A549 (cell line): ENCODE data around the gene TMEM253. TPM values are rescaled to one million over a fixed set of nuclear protein-coding genes. Genes with fewer than 3 reads are reported as not detected.
A peak's percentile ranks its signal among the peaks of the same experiment; 100 is the strongest.

Source experiments
- ATAC-seq, 2 experiments: fragments of 200-7000 bp in 1 of 2; fragments of >200 bp in 1 of 2; cut with Nextera tagmentation in 1 of 2; cut with Tn5 transposase in 1 of 2; 3 replicates each; pipeline versions ENCODE4 v1.8.0 to v1.9.1; 2018 to 2020; ENCODE audit warnings: mild to moderate bottlenecking in 1 of 2, moderate library complexity in 1 of 2
- CTCF ChIA-PET: fragments of 300-600 bp; sonication (Branson Sonifier 250); formaldehyde crosslinking; extraction: SDS; loops from one replicate; lab custom pipeline; 2021; ENCODE audit warnings: antibody characterized with exemption, inconsistent platforms; lab: Yijun Ruan, JAX
- POLR2A ChIA-PET: fragments of 350-600 bp; formaldehyde crosslinking; extraction: SDS; loops from one replicate; lab custom pipeline; 2021; ENCODE audit warnings: antibody characterized with exemption, inconsistent platforms; lab: Yijun Ruan, JAX
- DNase-seq, 2 experiments: peaks; one replicate each; pipeline versions ENCODE4 v3.0.0 to v3.0.0-alpha.2; 2011 to 2016; ENCODE audit warnings: low read depth in 1 of 2, low spot score in 1 of 2
- FAIRE-seq: peaks from 2 replicates; lab custom pipeline; 2011; peaks lifted over from hg19 to GRCh38; lab: Jason Lieb, UNC
- H3K27ac ChIP-seq, 2 experiments: fragments of >200 bp; sonication (Bioruptor Twin); formaldehyde crosslinking; 3 replicates each; pipeline ENCODE4 v1.5.1; 2016 to 2017
- H3K4me1 ChIP-seq: fragments of >200 bp; sonication (Bioruptor Twin); formaldehyde crosslinking; 3 replicates; pipeline ENCODE4 v1.6.1; 2016
- H3K4me2 ChIP-seq: fragments of >200 bp; sonication (Bioruptor Twin); formaldehyde crosslinking; 3 replicates; pipeline ENCODE4 v1.6.1; 2016
- H3K4me3 ChIP-seq: fragments of >200 bp; sonication (Bioruptor Twin); formaldehyde crosslinking; 3 replicates; pipeline ENCODE4 v1.5.1; 2016
- H3K9me3 ChIP-seq: fragments of >200 bp; sonication (Bioruptor Twin); formaldehyde crosslinking; 3 replicates; pipeline ENCODE4 v1.6.1; 2016
- BHLHE40 ChIP-seq: IDR thresholded peaks from 2 replicates; pipeline ENCODE4 v1.6.1; 2012; ENCODE audit warnings: low read depth, low read length, inconsistent platforms
- EHMT2 ChIP-seq: fragments of 200-600 bp; sonication (generic); IDR thresholded peaks from 2 replicates; pipeline ENCODE4 v1.6.1; 2016; ENCODE audit warnings: antibody characterized with exemption, low read depth, mild to moderate bottlenecking, moderate library complexity
- FOSB ChIP-seq: fragments of 250-450 bp; sonication (Bioruptor Pico); IDR thresholded peaks from 2 replicates; pipeline ENCODE4 v1.5.0; 2020; ENCODE audit warnings: mild to moderate bottlenecking, moderate library complexity
- FOXS1 ChIP-seq: fragments of 250-450 bp; sonication (Bioruptor Pico); IDR thresholded peaks from 2 replicates; pipeline ENCODE4 v1.5.0; 2020; ENCODE audit warnings: mild to moderate bottlenecking, moderate library complexity
- HDAC2 ChIP-seq: fragments of 200-600 bp; sonication (generic); IDR thresholded peaks from 2 replicates; pipeline ENCODE4 v1.6.1; 2016
- HOXB5 ChIP-seq: fragments of 250-450 bp; sonication (Bioruptor Pico); IDR thresholded peaks from 2 replicates; pipeline ENCODE4 v1.5.0; 2020; ENCODE audit warnings: mild to moderate bottlenecking, moderate library complexity
- JUN ChIP-seq, 2 experiments: fragments of >200 bp; sonication (Bioruptor Twin); formaldehyde crosslinking; IDR thresholded peaks; 2 replicates in 1 of 2; 3 replicates in 1 of 2; pipeline ENCODE4 v1.6.1; 2016 to 2017
- MAX ChIP-seq: IDR thresholded peaks from 2 replicates; pipeline ENCODE4 v1.6.1; 2012
- NR3C1 ChIP-seq: fragments of >200 bp; sonication (Bioruptor Twin); formaldehyde crosslinking; IDR thresholded peaks from 3 replicates; pipeline ENCODE4 v1.6.1; 2017
- PHF8 ChIP-seq: fragments of 200-600 bp; sonication (generic); IDR thresholded peaks from 2 replicates; pipeline ENCODE4 v1.6.1; 2016; ENCODE audit warnings: low read depth, mild to moderate bottlenecking, antibody characterized with exemption, moderate library complexity, borderline replicate concordance
- RFX5 ChIP-seq: fragments of 450-650 bp; IDR thresholded peaks from 2 replicates; pipeline ENCODE4 v1.7.1; 2014; ENCODE audit warnings: antibody characterized with exemption, mild to moderate bottlenecking, moderate library complexity
- RNF2 ChIP-seq: fragments of 200-600 bp; sonication (generic); IDR thresholded peaks from 2 replicates; pipeline ENCODE4 v1.6.1; 2016; ENCODE audit warnings: low read depth, mild to moderate bottlenecking, antibody characterized with exemption, moderate library complexity, borderline replicate concordance
- WGBS: methylation state at CpG from one replicate; pipeline ENCODE4 v1.1.6; 2017; ENCODE audit errors: missing lambda C conversion rate; 5-methylcytosine and 5-hydroxymethylcytosine counted together
- polyA plus RNA-seq, 4 experiments: library from polyadenylated mRNA; depleted of rRNA in 3 of 4; stranded (reverse); fragments of >200 nt; fragmentation: RNase III in 1 of 4; extraction: RNeasy Plus Mini Kit Qiagen cat#74134 plus additional on column Dnase treatment in 1 of 4; gene quantifications; 2 replicates in 3 of 4; 3 replicates in 1 of 4; pipeline ENCODE4 v1.2.3, GENCODE V29; 2011 to 2017

Gene TMEM253
- polyA plus RNA-seq, 2 of the 4 experiments (the other 2 are of a cell fraction), result 0.54 to 0.81 TPM

GRCh38 chr14:21070083-21070609 is 30.7 kb upstream of the TMEM253 start, which contains the start of gene ARHGEF40:
Gene ARHGEF40, plus strand, starts transcription at chr14:21070304. Its CDS starts 93 bp downstream, at chr14:21070397.
- H3K27ac ChIP-seq, result peak within 1 kb of the TSS; percentile 83 to 95
- ChIA-PET POLR2A (interaction anchor here (0.9 to 2.2 kb wide), 7 partner anchors 17 to 99 kb away, joined by 3 to 10 read pairs (median 6); no protein-coding TSS in a partner anchor), CTCF (interaction anchor here (1.0 to 15.5 kb wide), 11 partner anchors 12 to 56 kb away, joined by 3 to 369 read pairs (median 8); partner anchors contain the start of genes TMEM253 and ZNF219)
- TF ChIP-seq RNF2 (no peak), MAX (0 out of 2 replicates have a peak, but pooled peaks have one; percentile 28), JUN (IDR thresholded peaks at IDR 0.05) (peak in 1 of 2 experiments; percentile 36; a peak in 1 of 5 replicates)
- H3K4me2 ChIP-seq, result peak within 1 kb of the TSS; percentile 99
- WGBS, result under 1% methylated on average over 12 of the region's 63 CpGs
- peaks cover 23% of the 10 kb centered on the region for H3K4me1 ChIP-seq
- H3K9me3 ChIP-seq, result no peaks in the 10 kb centered on the region
- peak within 1 kb of the TSS; percentile 79 for H3K4me3 ChIP-seq
- ATAC-seq (peak; percentile 53 to 57), DNase-seq (peak in 1 of 2 experiments; percentile 40), FAIRE-seq (no peak)

- peak overlapping the region; percentile 83 to 95 for H3K27ac ChIP-seq
- TF ChIP-seq NR3C1 (no peak), PHF8 (0 out of 2 replicates have a peak, but pooled peaks have one; percentile 16)
- DNase-seq (peak in 1 of 2 experiments; percentile 40), ATAC-seq (peak; percentile 41 to 60), FAIRE-seq (no peak)
- peak overlapping the region; percentile 79 for H3K4me3 ChIP-seq
- ChIA-PET CTCF (interaction anchor here (0.5 to 15.5 kb wide), 16 partner anchors 8 to 211 kb away, joined by 3 to 369 read pairs (median 6); partner anchors contain the start of genes TMEM253 and ZNF219), POLR2A (interaction anchor here (0.9 to 2.2 kb wide), 9 partner anchors 12 to 100 kb away, joined by 3 to 10 read pairs (median 6); no protein-coding TSS in a partner anchor)
- peak overlapping the region; percentile 99 for H3K4me2 ChIP-seq
- H3K9me3 ChIP-seq, result no peaks in the 10 kb centered on the region
- peaks cover 23% of the 10 kb centered on the region for H3K4me1 ChIP-seq
- WGBS, result 2% methylated on average over 18 of the region's 23 CpGs
Observed at GRCh38 chr14:21070610-21071224, 30.1 kb upstream of the TMEM253 start.

- CTCF ChIA-PET, result interaction anchor here (0.5 to 15.5 kb wide), 20 partner anchors 9 to 442 kb away, joined by 3 to 369 read pairs (median 4); partner anchors contain the start of genes RNASE8, TMEM253 and ZNF219
- peaks cover 23% of the 10 kb centered on the region for H3K4me1 ChIP-seq
- peak overlapping the region; percentile 79 for H3K4me3 ChIP-seq
Observed at GRCh38 chr14:21071225-21072030, 29.4 kb upstream of the TMEM253 start.

GRCh38 chr14:21072031-21072473 is 28.8 kb upstream of the TMEM253 start:
- no peak for ATAC-seq
- Histone ChIP-seq H3K9me3 (no peaks in the 10 kb centered on the region), H3K27ac (peak overlapping the region; percentile 83 to 95; a peak in 5 of 6 replicates), H3K4me2 (peak overlapping the region; percentile 99), H3K4me3 (peak overlapping the region; percentile 79; the same call in 2 of the 3 replicates), H3K4me1 (peaks cover 23% of the 10 kb centered on the region)
- DNase-seq, result peak in 1 of 2 experiments; percentile 32
- WGBS, result 67% methylated on average over 4 of the region's 4 CpGs
- FAIRE-seq, result no peak
- POLR2A ChIA-PET, result interaction anchor here (0.6 to 2.2 kb wide), 4 partner anchors 15 to 54 kb away, joined by 3 to 9 read pairs (median 4); no protein-coding TSS in a partner anchor
- CTCF ChIA-PET, result interaction anchor here (0.6 to 15.5 kb wide), 9 partner anchors 10 to 441 kb away, joined by 3 to 369 read pairs (median 10); partner anchors contain the start of genes TMEM253 and ZNF219
- no peak for TF ChIP-seq FOSB (CRISPR knock-in tag)
- TF ChIP-seq EHMT2, result no peak
- TF ChIP-seq HOXB5 (CRISPR knock-in tag), result no peak
- no peak for TF ChIP-seq HDAC2
- no peak for TF ChIP-seq PHF8

More at GRCh38 chr14:21071225-21072030, 29.4 kb upstream of the TMEM253 start:
- H3K4me2 ChIP-seq, result peak overlapping the region; percentile 99
- DNase-seq (peak; percentile 37 to 58), FAIRE-seq (no peak), ATAC-seq (peak; percentile 45 to 67)
- no peaks in the 10 kb centered on the region for H3K9me3 ChIP-seq
- peak overlapping the region; percentile 83 to 95 for H3K27ac ChIP-seq
- WGBS, result 72% methylated on average over 8 of the region's 37 CpGs
- no peak for TF ChIP-seq BHLHE40
- TF ChIP-seq FOXS1, result no peak
- 0 out of 5 replicates have a peak, but pooled peaks of 1 of the 2 experiments have one; percentile 32 for TF ChIP-seq JUN (IDR thresholded peaks at IDR 0.05)
- no peak for TF ChIP-seq EHMT2
- TF ChIP-seq RFX5, result no peak
- POLR2A ChIA-PET, result interaction anchor here (0.6 to 2.2 kb wide), 9 partner anchors 12 to 101 kb away, joined by 3 to 10 read pairs (median 6); no protein-coding TSS in a partner anchor
